HepG2 (cell line): ENCODE results near the gene MAEA. TPM values are rescaled to one million over a fixed set of nuclear protein-coding genes. Genes with fewer than 3 reads are reported as not detected.
A peak's percentile ranks its signal among the peaks of the same experiment; 100 is the strongest.

Source experiments
- ATAC-seq: fragments of 200-7000 bp; cut with Tn5 transposase; 3 replicates; pipeline ENCODE4 v1.9.1; 2020; ENCODE audit warnings: mild to moderate bottlenecking, moderate library complexity
- BruUV-seq: library from RNA; stranded (reverse); fragments of 400-500 nt; replicated peaks from 2 replicates; lab custom pipeline; 2021; lab: Mats Ljungman, UMichigan
- CTCF ChIA-PET: fragments of 300-600 bp; formaldehyde crosslinking; extraction: SDS; loops from one replicate; lab custom pipeline; 2021; ENCODE audit warnings: low total read pairs, inconsistent platforms, low intra/inter-chr PET ratio; lab: Yijun Ruan, JAX
- POLR2A ChIA-PET: fragments of 350-600 bp; sonication (Branson Sonifier 250); formaldehyde crosslinking; loops from one replicate; lab custom pipeline; 2020; ENCODE audit warnings: antibody characterized with exemption, inconsistent platforms; lab: Yijun Ruan, JAX
- DNase-seq: peaks from one replicate; pipeline ENCODE4 v3.0.0-alpha.2; 2015; ENCODE audit warnings: low spot score
- FAIRE-seq: peaks from 3 replicates; lab custom pipeline; 2011; peaks lifted over from hg19 to GRCh38; lab: Jason Lieb, UNC
- H2AFZ ChIP-seq: one replicate; pipeline ENCODE4 v1.6.1; 2011; ENCODE audit warnings: low read length, inconsistent platforms
- H3K27ac ChIP-seq: fragments of 300-600 bp; 3 replicates; pipeline ENCODE4 v1.8.0; 2011; ENCODE audit warnings: mixed run types, mild to moderate bottlenecking, mixed read lengths, low read length, inconsistent platforms; ENCODE audit not compliant: insufficient read depth; ENCODE audit errors: extremely low read length
- H3K27me3 ChIP-seq, 2 experiments: fragments of 200-600 bp in 1 of 2; 2 replicates in 1 of 2; 3 replicates in 1 of 2; pipeline versions ENCODE4 v1.6.0 to v1.8.0; 2011; ENCODE audit warnings: low read length in 2 of 2, mild to moderate bottlenecking in 2 of 2, moderate library complexity in 2 of 2, inconsistent platforms in 1 of 2; ENCODE audit not compliant: insufficient read depth in 2 of 2, control insufficient read depth in 1 of 2
- H3K36me3 ChIP-seq, 2 experiments: fragments of 200-600 bp in 1 of 2; replicated peaks in 1 of 2; 2 replicates in 1 of 2; 3 replicates in 1 of 2; pipeline versions ENCODE4 v1.5.1 to v1.8.0; 2011; ENCODE audit warnings: low read length in 2 of 2, inconsistent platforms in 1 of 2; ENCODE audit not compliant: insufficient read depth in 2 of 2, control insufficient read depth in 1 of 2
- H3K4me1 ChIP-seq: 2 replicates; pipeline ENCODE4 v1.5.1; 2012; ENCODE audit warnings: low read length, inconsistent platforms; ENCODE audit not compliant: insufficient read depth
- H3K4me2 ChIP-seq: 2 replicates; pipeline ENCODE4 v1.6.0; 2011; ENCODE audit warnings: low read depth, low read length, inconsistent platforms
- H3K4me3 ChIP-seq, 3 experiments: fragments of 200-600 bp in 1 of 3; sonication (generic), shearing (Covaris generic) in 1 of 3; replicated peaks in 1 of 3; 2 replicates each; pipeline ENCODE4 v1.5.1; 2011 to 2016; ENCODE audit warnings: low read length in 3 of 3, inconsistent platforms in 2 of 3, low read depth in 2 of 3, mild to moderate bottlenecking in 2 of 3, control low read depth in 1 of 3, mixed read lengths in 1 of 3; ENCODE audit not compliant: insufficient read depth in 1 of 3
- H3K79me2 ChIP-seq: one replicate; pipeline ENCODE4 v1.6.1; 2011; ENCODE audit warnings: low read length, inconsistent platforms; ENCODE audit not compliant: insufficient read depth
- H3K9ac ChIP-seq: 2 replicates; pipeline ENCODE4 v1.6.0; 2011; ENCODE audit warnings: mild to moderate bottlenecking, low read depth, low read length, inconsistent platforms; ENCODE audit not compliant: insufficient read depth
- H3K9me3 ChIP-seq: 2 replicates; pipeline ENCODE4 v1.5.1; 2012; ENCODE audit warnings: mild to moderate bottlenecking, low read length
- H4K20me1 ChIP-seq: 2 replicates; pipeline ENCODE4 v1.6.0; 2011; ENCODE audit warnings: inconsistent platforms, mild to moderate bottlenecking, low read length, moderate library complexity; ENCODE audit not compliant: insufficient read depth
- AGO2 ChIP-seq: fragments of 200-400 bp; formaldehyde crosslinking; optimal IDR thresholded peaks from 2 replicates; pipeline ENCODE3; 2017; ENCODE audit warnings: mild to moderate bottlenecking, low read depth, low read length, moderate library complexity
- AHR ChIP-seq: IDR thresholded peaks from 2 replicates; pipeline ENCODE4 v1.6.1; 2018; ENCODE audit warnings: missing genetic modification reagents, missing compliant biosample characterization
- SMYD3 ChIP-seq: sonication (generic); formaldehyde crosslinking; IDR thresholded peaks from 2 replicates; pipeline ENCODE4 v1.8.1; 2023; ENCODE audit warnings: mild to moderate bottlenecking, missing genetic modification reagents
- ZNF230 ChIP-seq: sonication (generic); formaldehyde crosslinking; IDR thresholded peaks from 2 replicates; pipeline ENCODE4 v1.4.0; 2020; ENCODE audit warnings: mild to moderate bottlenecking, missing genetic modification reagents
- ZNF234 ChIP-seq: sonication (generic); formaldehyde crosslinking; conservative IDR thresholded peaks from 2 replicates; pipeline ENCODE4 v1.5.1; 2020; ENCODE audit warnings: mild to moderate bottlenecking, missing genetic modification reagents
- ZNF24 ChIP-seq: fragments of 450-650 bp; IDR thresholded peaks from 2 replicates; pipeline ENCODE4 v1.6.1; 2017; ENCODE audit warnings: antibody characterized with exemption, mild to moderate bottlenecking
- ZNF468 ChIP-seq: sonication (generic); formaldehyde crosslinking; IDR thresholded peaks from 2 replicates; pipeline ENCODE4 v1.8.0; 2022; ENCODE audit warnings: mild to moderate bottlenecking, moderate library complexity, missing genetic modification reagents
- WGBS: methylation state at CpG from one replicate; pipeline ENCODE4 v1.1.6; 2017; ENCODE audit warnings: low lambda C conversion rate; 5-methylcytosine and 5-hydroxymethylcytosine counted together
- in situ Hi-C: cut with HindIII; loops from 2 replicates; pipeline ENCODE4 v1.10.0; 2017; ENCODE audit warnings: low pct_unique_long_range_greater_than_20kb; ENCODE audit not compliant: extremely low pct_ligation_motif_present
- intact Hi-C: fragments of 100-400 bp; cut with micrococcal nuclease; formaldehyde crosslinking; loops from one replicate; pipeline ENCODE4 v1.10.0; 2022; ENCODE audit not compliant: unreplicated experiment
- polyA plus RNA-seq, 8 experiments: library from polyadenylated mRNA; depleted of rRNA in 3 of 8; stranded (reverse) in 7 of 8; unstranded in 1 of 8; fragments of >200 nt; fragmentation: Illumina TruSeq in 4 of 8; extraction: Trizol in 4 of 8; gene quantifications; 2 replicates each; pipeline versions ENCODE4 v1.2.1 to v1.2.3, GENCODE V29; 2011 to 2016; ENCODE audit warnings: low read depth in 4 of 8, missing spikeins in 1 of 8, mixed read lengths in 1 of 8; ENCODE audit not compliant: insufficient read depth in 1 of 8
- total RNA-seq, 5 experiments: library from RNA; depleted of rRNA; stranded (reverse); fragments of >200 nt; fragmentation: Illumina TruSeq; extraction: Trizol; gene quantifications; 2 replicates each; pipeline ENCODE4 v1.2.3, GENCODE V29; 2016; ENCODE audit warnings: low read depth in 1 of 5
- TF ChIP-seq, protein P1 (sequence below): sonication (generic); formaldehyde crosslinking; IDR thresholded peaks from 2 replicates; pipeline ENCODE4 v1.4.0; 2020; ENCODE audit warnings: missing genetic modification reagents

Gene MAEA
- total and polyA plus RNA-seq, 2 of the 13 experiments (the other 11 are each of a cell fraction or from before 2014, with no cell fraction given), result 52.0 to 57.1 TPM

DNA sequence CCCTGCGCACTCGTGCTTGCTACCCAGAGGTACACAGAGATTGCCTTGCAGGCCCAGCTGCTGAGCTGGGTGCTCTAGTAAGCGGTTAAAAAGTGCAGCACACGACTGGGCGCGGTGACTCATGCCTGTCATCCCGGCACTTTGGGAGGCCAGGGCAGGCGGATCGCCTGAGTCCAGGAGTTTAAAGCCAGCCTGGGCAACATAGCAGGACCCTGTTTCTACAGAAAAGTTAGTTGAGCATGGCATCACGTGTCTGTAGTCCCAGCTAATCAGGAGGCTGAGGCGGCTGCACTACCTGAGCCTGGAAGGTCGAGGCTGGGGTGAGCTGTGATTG, 62.8 kb downstream of the MAEA start:
- H3K4me2 ChIP-seq, result no peak overlapping the region
- peaks cover 12% of the 10 kb centered on the region for H3K79me2 ChIP-seq
- no CpG with 5 or more reads among the region's 12 CpGs for WGBS
- no TSS peak for BruUV-seq
- DNase-seq, result no peak
- ChIA-PET POLR2A (no interaction called here), CTCF (interaction anchor here (1.1 to 1.3 kb wide), 2 partner anchors 222 to 277 kb away, joined by 3 to 5 read pairs; no protein-coding TSS in a partner anchor)
- FAIRE-seq, result no peak
- no peak for TF ChIP-seq SMYD3 (CRISPR knock-in tag)
- no peak for TF ChIP-seq ZNF24
- TF ChIP-seq ZNF230, result no peak
- no peak for TF ChIP-seq ZNF468 (CRISPR knock-in tag)
- TF ChIP-seq AGO2, result peak; percentile 5
- 0 out of 2 replicates have a peak, but pooled peaks have one; percentile 6 for TF ChIP-seq AHR
- no peak for ATAC-seq
- H3K9me3 ChIP-seq, result no peaks in the 10 kb centered on the region
- intact Hi-C loops (no loop called here), in situ Hi-C loops (loop anchor here (5.0 to 10.0 kb wide), 3 partner anchors 162 to 275 kb away; no protein-coding TSS in a partner anchor)
- H3K27ac ChIP-seq, result no peak overlapping the region
- no peak overlapping the region for H3K9ac ChIP-seq
- no peaks in the 10 kb centered on the region for H4K20me1 ChIP-seq
- peaks cover 11 to 21% of the 10 kb centered on the region in 2 experiments; a peak in 4 of 5 replicates for H3K36me3 ChIP-seq
- H3K4me1 ChIP-seq, result peaks cover 20% of the 10 kb centered on the region
- H3K4me3 ChIP-seq, result no peak overlapping the region
- no peak overlapping the region for H2AFZ ChIP-seq
- H3K27me3 ChIP-seq, result no peaks in the 10 kb centered on the region; a peak in 1 of 5 replicates

GRCh38 chr4:1353186-1354055, 63.7 kb downstream of the MAEA start:
- Histone ChIP-seq H4K20me1 (no peaks in the 10 kb centered on the region), H3K79me2 (peaks cover 4% of the 10 kb centered on the region), H3K27ac (no peak overlapping the region), H3K4me3 (no peak overlapping the region), H3K36me3 (peaks cover 11 to 21% of the 10 kb centered on the region in 2 experiments; a peak in 4 of 5 replicates), H3K9me3 (no peaks in the 10 kb centered on the region), H3K27me3 (no peaks in the 10 kb centered on the region), H3K4me2 (no peak overlapping the region), H3K4me1 (peaks cover 14% of the 10 kb centered on the region), H3K9ac (no peak overlapping the region), H2AFZ (no peak overlapping the region)
- in situ Hi-C loops (loop anchor here (5.0 to 10.0 kb wide), 3 partner anchors 161 to 274 kb away; no protein-coding TSS in a partner anchor), intact Hi-C loops (no loop called here)
- no peak for FAIRE-seq
- no peak for ATAC-seq
- BruUV-seq, result no TSS peak
- TF ChIP-seq ZNF234 (no peak), AGO2 (peak; percentile 42)
- TF ChIP-seq, protein P1, sequence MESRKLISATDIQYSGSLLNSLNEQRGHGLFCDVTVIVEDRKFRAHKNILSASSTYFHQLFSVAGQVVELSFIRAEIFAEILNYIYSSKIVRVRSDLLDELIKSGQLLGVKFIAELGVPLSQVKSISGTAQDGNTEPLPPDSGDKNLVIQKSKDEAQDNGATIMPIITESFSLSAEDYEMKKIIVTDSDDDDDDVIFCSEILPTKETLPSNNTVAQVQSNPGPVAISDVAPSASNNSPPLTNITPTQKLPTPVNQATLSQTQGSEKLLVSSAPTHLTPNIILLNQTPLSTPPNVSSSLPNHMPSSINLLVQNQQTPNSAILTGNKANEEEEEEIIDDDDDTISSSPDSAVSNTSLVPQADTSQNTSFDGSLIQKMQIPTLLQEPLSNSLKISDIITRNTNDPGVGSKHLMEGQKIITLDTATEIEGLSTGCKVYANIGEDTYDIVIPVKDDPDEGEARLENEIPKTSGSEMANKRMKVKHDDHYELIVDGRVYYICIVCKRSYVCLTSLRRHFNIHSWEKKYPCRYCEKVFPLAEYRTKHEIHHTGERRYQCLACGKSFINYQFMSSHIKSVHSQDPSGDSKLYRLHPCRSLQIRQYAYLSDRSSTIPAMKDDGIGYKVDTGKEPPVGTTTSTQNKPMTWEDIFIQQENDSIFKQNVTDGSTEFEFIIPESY (CRISPR knock-in tag), result 0 out of 2 replicates have a peak, but pooled peaks have one; percentile 22
- WGBS, result 97% methylated on average over 6 of the region's 30 CpGs
- POLR2A ChIA-PET, result no interaction called here
- DNase-seq, result no peak
- CTCF ChIA-PET, result no interaction called here
